Measurements from ENCODE around the gene KIAA0513.

GRCh38 chr16:85081038-85081437 lies 53.4 kb downstream of the KIAA0513 start:
- TF ChIP-seq POLR2A (IDR thresholded peaks at IDR 0.05) = no peak
- TF ChIP-seq, protein P1, sequence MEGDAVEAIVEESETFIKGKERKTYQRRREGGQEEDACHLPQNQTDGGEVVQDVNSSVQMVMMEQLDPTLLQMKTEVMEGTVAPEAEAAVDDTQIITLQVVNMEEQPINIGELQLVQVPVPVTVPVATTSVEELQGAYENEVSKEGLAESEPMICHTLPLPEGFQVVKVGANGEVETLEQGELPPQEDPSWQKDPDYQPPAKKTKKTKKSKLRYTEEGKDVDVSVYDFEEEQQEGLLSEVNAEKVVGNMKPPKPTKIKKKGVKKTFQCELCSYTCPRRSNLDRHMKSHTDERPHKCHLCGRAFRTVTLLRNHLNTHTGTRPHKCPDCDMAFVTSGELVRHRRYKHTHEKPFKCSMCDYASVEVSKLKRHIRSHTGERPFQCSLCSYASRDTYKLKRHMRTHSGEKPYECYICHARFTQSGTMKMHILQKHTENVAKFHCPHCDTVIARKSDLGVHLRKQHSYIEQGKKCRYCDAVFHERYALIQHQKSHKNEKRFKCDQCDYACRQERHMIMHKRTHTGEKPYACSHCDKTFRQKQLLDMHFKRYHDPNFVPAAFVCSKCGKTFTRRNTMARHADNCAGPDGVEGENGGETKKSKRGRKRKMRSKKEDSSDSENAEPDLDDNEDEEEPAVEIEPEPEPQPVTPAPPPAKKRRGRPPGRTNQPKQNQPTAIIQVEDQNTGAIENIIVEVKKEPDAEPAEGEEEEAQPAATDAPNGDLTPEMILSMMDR (IDR thresholded peaks at IDR 0.05) = no peak
